Loucy (cell line): ENCODE measurements around the gene COA8.

Experiments
- EZH2phosphoT487 ChIP-seq: fragments of 200-600 bp; IDR thresholded peaks from 2 replicates; pipeline ENCODE4 v1.6.1; 2018; ENCODE audit warnings: antibody characterized with exemption, mild to moderate bottlenecking, moderate library complexity, borderline replicate concordance
- TF ChIP-seq, protein P1 (sequence below): fragments of 200-600 bp; sonication (generic); conservative IDR thresholded peaks from 2 replicates; pipeline ENCODE4 v1.5.1; 2014; ENCODE audit warnings: mild to moderate bottlenecking, antibody characterized with exemption, low read length

DNA sequence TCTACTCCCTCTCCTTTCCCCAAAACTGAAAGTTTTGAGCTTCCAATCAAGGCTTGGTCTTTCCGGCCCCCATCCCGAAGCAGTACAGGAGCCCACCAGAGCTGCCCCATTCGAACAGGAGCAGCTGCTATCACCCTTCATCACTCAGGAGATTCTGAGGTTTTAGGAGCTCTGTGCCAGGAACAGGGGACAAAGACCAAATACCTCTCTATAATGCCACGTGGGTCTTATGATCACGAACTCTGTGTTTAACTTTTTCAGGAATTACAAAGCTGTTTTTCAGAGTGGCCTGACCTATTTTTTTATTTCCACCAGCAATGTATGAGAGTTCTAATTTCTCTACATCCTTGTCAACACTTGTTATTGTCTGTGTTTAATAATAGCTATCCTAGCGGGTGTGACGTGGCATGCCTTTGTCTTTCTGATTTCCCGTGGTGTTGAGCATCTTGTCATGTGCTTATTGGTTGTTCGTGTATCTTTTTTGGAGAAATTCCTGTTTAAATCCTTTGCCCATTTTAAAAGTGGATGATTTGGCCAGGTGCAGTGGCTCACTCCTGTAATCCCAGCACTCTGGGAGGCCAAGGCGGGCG is 21.7 kb downstream of the COA8 start:
- TF ChIP-seq, protein P1, sequence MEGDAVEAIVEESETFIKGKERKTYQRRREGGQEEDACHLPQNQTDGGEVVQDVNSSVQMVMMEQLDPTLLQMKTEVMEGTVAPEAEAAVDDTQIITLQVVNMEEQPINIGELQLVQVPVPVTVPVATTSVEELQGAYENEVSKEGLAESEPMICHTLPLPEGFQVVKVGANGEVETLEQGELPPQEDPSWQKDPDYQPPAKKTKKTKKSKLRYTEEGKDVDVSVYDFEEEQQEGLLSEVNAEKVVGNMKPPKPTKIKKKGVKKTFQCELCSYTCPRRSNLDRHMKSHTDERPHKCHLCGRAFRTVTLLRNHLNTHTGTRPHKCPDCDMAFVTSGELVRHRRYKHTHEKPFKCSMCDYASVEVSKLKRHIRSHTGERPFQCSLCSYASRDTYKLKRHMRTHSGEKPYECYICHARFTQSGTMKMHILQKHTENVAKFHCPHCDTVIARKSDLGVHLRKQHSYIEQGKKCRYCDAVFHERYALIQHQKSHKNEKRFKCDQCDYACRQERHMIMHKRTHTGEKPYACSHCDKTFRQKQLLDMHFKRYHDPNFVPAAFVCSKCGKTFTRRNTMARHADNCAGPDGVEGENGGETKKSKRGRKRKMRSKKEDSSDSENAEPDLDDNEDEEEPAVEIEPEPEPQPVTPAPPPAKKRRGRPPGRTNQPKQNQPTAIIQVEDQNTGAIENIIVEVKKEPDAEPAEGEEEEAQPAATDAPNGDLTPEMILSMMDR = no peak
- no peak for TF ChIP-seq EZH2phosphoT487
